HUES48 (cell line): Measurements from ENCODE around the gene TCHP.
A peak's percentile ranks its signal among the peaks of the same experiment; 100 is the strongest.

Experiments
- H3K27ac ChIP-seq: one replicate; pipeline ENCODE4 v1.7.0; 2013; ENCODE audit warnings: low read depth, low read length, inconsistent platforms
- H3K27me3 ChIP-seq: 2 replicates; pipeline ENCODE4 v1.6.1; 2013; ENCODE audit warnings: mild to moderate bottlenecking, low read length; ENCODE audit not compliant: control insufficient read depth, insufficient read depth
- H3K36me3 ChIP-seq: 2 replicates; pipeline ENCODE4 v1.6.1; 2013; ENCODE audit warnings: low read length; ENCODE audit not compliant: control insufficient read depth, insufficient read depth
- H3K4me1 ChIP-seq: 2 replicates; pipeline ENCODE4 v1.6.1; 2013; ENCODE audit warnings: mild to moderate bottlenecking, low read length; ENCODE audit not compliant: control insufficient read depth, insufficient read depth
- H3K4me3 ChIP-seq: 2 replicates; pipeline ENCODE4 v1.5.1; 2013; ENCODE audit warnings: mild to moderate bottlenecking, low read depth, low read length
- H3K9ac ChIP-seq: 2 replicates; pipeline ENCODE4 v1.6.1; 2013; ENCODE audit warnings: mild to moderate bottlenecking, low read depth, low read length, moderate library complexity
- H3K9me3 ChIP-seq: 2 replicates; pipeline ENCODE4 v1.6.1; 2013; ENCODE audit warnings: low read length; ENCODE audit not compliant: control insufficient read depth, insufficient read depth

Gene TCHP

GRCh38 chr12:109951751-109952150, 51.7 kb downstream of the TCHP start:
- no peaks in the 10 kb centered on the region for H3K27me3 ChIP-seq
- H3K4me3 ChIP-seq = no peak overlapping the region
- peak overlapping the region; percentile 49 for H3K27ac ChIP-seq
- H3K9ac ChIP-seq = no peak overlapping the region
- no peaks in the 10 kb centered on the region for H3K9me3 ChIP-seq
- peaks cover 51% of the 10 kb centered on the region for H3K36me3 ChIP-seq
- peaks cover 5% of the 10 kb centered on the region for H3K4me1 ChIP-seq

- no peaks in the 10 kb centered on the region for H3K9me3 ChIP-seq
- H3K27me3 ChIP-seq = no peaks in the 10 kb centered on the region
- H3K4me3 ChIP-seq = no peak overlapping the region
- no peak overlapping the region for H3K9ac ChIP-seq
- H3K36me3 ChIP-seq = peaks cover 46% of the 10 kb centered on the region
- peak overlapping the region; percentile 49 for H3K27ac ChIP-seq
- H3K4me1 ChIP-seq = no peaks in the 10 kb centered on the region; the same call in 1 of the 2 replicates
Observed at GRCh38 chr12:109952160-109952858, 52.2 kb downstream of the TCHP start.

GRCh38 chr12:109952873-109953272, 52.8 kb downstream of the TCHP start:
- H3K27me3 ChIP-seq = no peaks in the 10 kb centered on the region
- H3K4me1 ChIP-seq = no peaks in the 10 kb centered on the region; the same call in 1 of the 2 replicates
- H3K36me3 ChIP-seq = peaks cover 41% of the 10 kb centered on the region
- no peak overlapping the region for H3K9ac ChIP-seq
- H3K27ac ChIP-seq = no peak overlapping the region
- H3K4me3 ChIP-seq = no peak overlapping the region
- H3K9me3 ChIP-seq = no peaks in the 10 kb centered on the region

- Histone ChIP-seq H3K4me1 (no peaks in the 10 kb centered on the region; the same call in 1 of the 2 replicates), H3K27ac (no peak overlapping the region), H3K9ac (no peak overlapping the region), H3K4me3 (no peak overlapping the region), H3K36me3 (peaks cover 36% of the 10 kb centered on the region), H3K9me3 (no peaks in the 10 kb centered on the region), H3K27me3 (no peaks in the 10 kb centered on the region)
Observed at GRCh38 chr12:109953656-109954055, 53.6 kb downstream of the TCHP start.

GRCh38 chr12:109958374-109958773, 58.3 kb downstream of the TCHP start:
- no peak overlapping the region for H3K4me3 ChIP-seq
- H3K9ac ChIP-seq = no peak overlapping the region
- no peaks in the 10 kb centered on the region for H3K27me3 ChIP-seq
- peaks cover 19% of the 10 kb centered on the region for H3K36me3 ChIP-seq
- no peak overlapping the region for H3K27ac ChIP-seq
- no peaks in the 10 kb centered on the region for H3K9me3 ChIP-seq
- no peaks in the 10 kb centered on the region for H3K4me1 ChIP-seq

GRCh38 chr12:109959411-109960093, 59.5 kb downstream of the TCHP start:
- Histone ChIP-seq H3K9me3 (no peaks in the 10 kb centered on the region), H3K36me3 (peaks cover 25% of the 10 kb centered on the region), H3K4me3 (no peak overlapping the region), H3K9ac (no peak overlapping the region), H3K27me3 (no peaks in the 10 kb centered on the region), H3K27ac (no peak overlapping the region), H3K4me1 (no peaks in the 10 kb centered on the region)

GRCh38 chr12:109961201-109961600, 61.1 kb downstream of the TCHP start:
- H3K9me3 ChIP-seq = no peaks in the 10 kb centered on the region
- H3K27ac ChIP-seq = no peak overlapping the region
- no peaks in the 10 kb centered on the region for H3K4me1 ChIP-seq
- no peak overlapping the region for H3K9ac ChIP-seq
- H3K36me3 ChIP-seq = peaks cover 36% of the 10 kb centered on the region
- H3K27me3 ChIP-seq = no peaks in the 10 kb centered on the region
- no peak overlapping the region for H3K4me3 ChIP-seq

- Histone ChIP-seq H3K9me3 (no peaks in the 10 kb centered on the region), H3K4me3 (no peak overlapping the region), H3K4me1 (no peaks in the 10 kb centered on the region), H3K36me3 (peaks cover 36% of the 10 kb centered on the region), H3K27me3 (no peaks in the 10 kb centered on the region), H3K9ac (no peak overlapping the region), H3K27ac (no peak overlapping the region)
Observed at GRCh38 chr12:109961612-109962011, 61.5 kb downstream of the TCHP start.

GRCh38 chr12:109962398-109962797, 62.3 kb downstream of the TCHP start:
- Histone ChIP-seq H3K9ac (no peak overlapping the region), H3K9me3 (no peaks in the 10 kb centered on the region), H3K4me3 (no peak overlapping the region), H3K27ac (no peak overlapping the region), H3K27me3 (no peaks in the 10 kb centered on the region), H3K36me3 (peaks cover 36% of the 10 kb centered on the region), H3K4me1 (no peaks in the 10 kb centered on the region)

- Histone ChIP-seq H3K9me3 (no peaks in the 10 kb centered on the region), H3K27me3 (no peaks in the 10 kb centered on the region), H3K4me3 (no peak overlapping the region), H3K36me3 (peaks cover 36% of the 10 kb centered on the region), H3K9ac (no peak overlapping the region), H3K27ac (no peak overlapping the region), H3K4me1 (no peaks in the 10 kb centered on the region)
Observed at GRCh38 chr12:109963330-109963729, 63.3 kb downstream of the TCHP start.

GRCh38 chr12:109963743-109964429, 63.8 kb downstream of the TCHP start:
- no peaks in the 10 kb centered on the region for H3K9me3 ChIP-seq
- H3K36me3 ChIP-seq = peaks cover 36% of the 10 kb centered on the region
- no peaks in the 10 kb centered on the region for H3K27me3 ChIP-seq
- no peak overlapping the region for H3K4me3 ChIP-seq
- no peaks in the 10 kb centered on the region for H3K4me1 ChIP-seq
- H3K9ac ChIP-seq = no peak overlapping the region
- no peak overlapping the region for H3K27ac ChIP-seq
